Osteoblast (primary cell): ENCODE measurements around the gene CACNA1S. TPM values are rescaled to one million over a fixed set of nuclear protein-coding genes. Genes with fewer than 3 reads are reported as not detected.

Source experiments
- DNase-seq: peaks from one replicate; pipeline ENCODE4 v3.0.0; 2011; ENCODE audit warnings: low spot score, mixed read lengths; ENCODE audit not compliant: insufficient read length; ENCODE audit errors: missing footprints
- H2AFZ ChIP-seq: 2 replicates; pipeline ENCODE4 v1.6.0; 2011; ENCODE audit warnings: mild to moderate bottlenecking, low read length
- H3K27ac ChIP-seq: 2 replicates; pipeline ENCODE4 v1.5.1; 2011; ENCODE audit warnings: mild to moderate bottlenecking, low read depth, low read length, moderate library complexity
- H3K27me3 ChIP-seq: 2 replicates; pipeline ENCODE4 v1.6.0; 2012; ENCODE audit warnings: mild to moderate bottlenecking, control low read depth, inconsistent platforms, low read length, moderate library complexity; ENCODE audit not compliant: insufficient read depth
- H3K36me3 ChIP-seq: 2 replicates; pipeline ENCODE4 v1.5.1; 2011; ENCODE audit warnings: mild to moderate bottlenecking, low read length, control low read depth, moderate library complexity; ENCODE audit not compliant: insufficient read depth
- H3K4me1 ChIP-seq: 2 replicates; pipeline ENCODE4 v1.5.1; 2011; ENCODE audit warnings: mild to moderate bottlenecking, low read length, control low read depth, moderate library complexity; ENCODE audit not compliant: insufficient read depth
- H3K4me2 ChIP-seq: 2 replicates; pipeline ENCODE4 v1.6.0; 2011; ENCODE audit warnings: mild to moderate bottlenecking, low read length; ENCODE audit not compliant: insufficient read depth
- H3K4me3 ChIP-seq: fragments of 200-600 bp; sonication (generic); 3 replicates; pipeline ENCODE4 v1.5.1; 2012; ENCODE audit warnings: mild to moderate bottlenecking, low read length, inconsistent platforms; ENCODE audit not compliant: insufficient read depth
- H3K79me2 ChIP-seq: 2 replicates; pipeline ENCODE4 v1.6.0; 2012; ENCODE audit warnings: mild to moderate bottlenecking, low read length, control low read depth, inconsistent platforms; ENCODE audit not compliant: insufficient read depth
- H3K9me3 ChIP-seq: 2 replicates; pipeline ENCODE4 v1.5.1; 2011; ENCODE audit warnings: low read depth, low read length, control low read depth
- H4K20me1 ChIP-seq: 2 replicates; pipeline ENCODE4 v1.6.0; 2012; ENCODE audit warnings: mild to moderate bottlenecking, low read length, control low read depth; ENCODE audit not compliant: insufficient read depth
- total RNA-seq: library from RNA; depleted of rRNA; stranded (reverse); fragments of >200 nt; gene quantifications from 2 replicates; pipeline ENCODE4 v1.2.3, GENCODE V29; 2012
- TF ChIP-seq, protein P1 (sequence below): IDR thresholded peaks from 2 replicates; pipeline ENCODE4 v1.5.1; 2011; ENCODE audit warnings: mild to moderate bottlenecking, low read depth, low read length, moderate library complexity; ENCODE audit errors: extremely low read depth

Gene CACNA1S
- total RNA-seq, 1 donor = not detected

DNA sequence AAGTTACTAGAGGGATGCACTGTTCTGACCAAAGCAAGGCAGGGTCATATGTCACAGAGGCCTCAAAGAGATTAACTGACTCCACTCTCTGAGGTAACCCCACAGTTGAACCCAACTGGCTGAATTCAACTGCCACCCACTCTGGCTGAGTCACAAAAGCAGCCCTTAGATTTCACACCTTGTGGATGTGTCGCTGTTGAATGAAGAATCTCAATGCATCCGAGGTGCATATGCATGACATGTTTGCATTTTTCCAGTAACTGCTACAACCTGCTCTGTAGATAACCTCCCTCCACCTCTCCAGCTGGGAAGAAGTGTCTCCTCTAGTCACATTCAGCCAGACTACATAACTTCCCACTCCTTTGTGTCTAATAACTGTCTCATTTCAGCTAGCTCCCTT, 60.8 kb downstream of the CACNA1S start:
- Histone ChIP-seq H3K27me3 (peaks cover 56% of the 10 kb centered on the region), H3K36me3 (no peaks in the 10 kb centered on the region), H3K79me2 (no peaks in the 10 kb centered on the region), H4K20me1 (no peaks in the 10 kb centered on the region), H3K4me3 (no peak overlapping the region), H3K4me2 (no peak overlapping the region), H2AFZ (no peak overlapping the region), H3K4me1 (peaks cover 7% of the 10 kb centered on the region), H3K27ac (no peak overlapping the region), H3K9me3 (no peaks in the 10 kb centered on the region)
- TF ChIP-seq, protein P1, sequence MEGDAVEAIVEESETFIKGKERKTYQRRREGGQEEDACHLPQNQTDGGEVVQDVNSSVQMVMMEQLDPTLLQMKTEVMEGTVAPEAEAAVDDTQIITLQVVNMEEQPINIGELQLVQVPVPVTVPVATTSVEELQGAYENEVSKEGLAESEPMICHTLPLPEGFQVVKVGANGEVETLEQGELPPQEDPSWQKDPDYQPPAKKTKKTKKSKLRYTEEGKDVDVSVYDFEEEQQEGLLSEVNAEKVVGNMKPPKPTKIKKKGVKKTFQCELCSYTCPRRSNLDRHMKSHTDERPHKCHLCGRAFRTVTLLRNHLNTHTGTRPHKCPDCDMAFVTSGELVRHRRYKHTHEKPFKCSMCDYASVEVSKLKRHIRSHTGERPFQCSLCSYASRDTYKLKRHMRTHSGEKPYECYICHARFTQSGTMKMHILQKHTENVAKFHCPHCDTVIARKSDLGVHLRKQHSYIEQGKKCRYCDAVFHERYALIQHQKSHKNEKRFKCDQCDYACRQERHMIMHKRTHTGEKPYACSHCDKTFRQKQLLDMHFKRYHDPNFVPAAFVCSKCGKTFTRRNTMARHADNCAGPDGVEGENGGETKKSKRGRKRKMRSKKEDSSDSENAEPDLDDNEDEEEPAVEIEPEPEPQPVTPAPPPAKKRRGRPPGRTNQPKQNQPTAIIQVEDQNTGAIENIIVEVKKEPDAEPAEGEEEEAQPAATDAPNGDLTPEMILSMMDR = no peak
- DNase-seq = peak; percentile 9

- Histone ChIP-seq H3K9me3 (no peaks in the 10 kb centered on the region), H3K4me2 (no peak overlapping the region), H3K36me3 (no peaks in the 10 kb centered on the region), H2AFZ (no peak overlapping the region), H3K4me1 (peaks cover 7% of the 10 kb centered on the region), H3K79me2 (no peaks in the 10 kb centered on the region), H3K4me3 (no peak overlapping the region), H3K27me3 (peaks cover 52% of the 10 kb centered on the region), H3K27ac (no peak overlapping the region), H4K20me1 (no peaks in the 10 kb centered on the region)
- TF ChIP-seq, protein P1 = no peak
- DNase-seq = peak; percentile 87
Measured at GRCh38 chr1:201050515-201051277, 61.5 kb downstream of the CACNA1S start.

DNA sequence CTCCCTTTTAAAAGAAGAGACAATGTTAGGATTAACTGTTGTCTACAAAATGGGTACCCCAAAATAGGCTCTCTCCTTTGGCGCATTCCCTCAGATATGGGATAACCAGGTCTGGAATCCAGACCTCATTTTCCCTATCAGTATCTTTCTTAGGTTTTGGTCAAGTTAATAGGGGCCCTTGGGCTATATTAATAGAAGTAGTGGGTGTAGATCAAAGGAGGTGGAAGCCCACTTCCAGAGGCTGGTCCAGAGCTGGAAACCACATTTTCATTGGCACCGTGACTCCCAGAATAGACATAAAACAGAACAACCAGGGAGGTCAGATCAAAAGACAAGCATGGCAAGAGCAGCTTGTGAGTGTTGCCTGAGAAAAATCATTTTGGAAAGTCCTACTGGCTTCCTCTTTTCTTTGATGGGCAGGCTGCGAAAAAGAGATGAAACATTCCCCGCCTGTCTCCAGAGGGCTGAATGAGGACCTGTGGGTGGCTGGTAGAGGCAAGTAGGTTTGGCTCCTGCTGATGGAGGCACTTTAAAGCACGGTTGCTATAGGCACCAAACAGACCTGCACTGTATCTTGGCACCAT, 62.9 kb downstream of the CACNA1S start:
- TF ChIP-seq, protein P1 = no peak
- Histone ChIP-seq H2AFZ (no peak overlapping the region), H3K4me3 (no peak overlapping the region), H3K36me3 (no peaks in the 10 kb centered on the region), H3K4me1 (peaks cover 7% of the 10 kb centered on the region), H4K20me1 (no peaks in the 10 kb centered on the region), H3K27ac (no peak overlapping the region), H3K9me3 (no peaks in the 10 kb centered on the region), H3K27me3 (peaks cover 41% of the 10 kb centered on the region), H3K4me2 (no peak overlapping the region), H3K79me2 (no peaks in the 10 kb centered on the region)
- peak; percentile 38 for DNase-seq

GRCh38 chr1:201048521-201048920, 63.7 kb downstream of the CACNA1S start:
- H4K20me1 ChIP-seq = no peaks in the 10 kb centered on the region
- H3K4me3 ChIP-seq = no peak overlapping the region
- H3K4me2 ChIP-seq = no peak overlapping the region
- peaks cover 7% of the 10 kb centered on the region for H3K4me1 ChIP-seq
- TF ChIP-seq, protein P1 = no peak
- H3K79me2 ChIP-seq = no peaks in the 10 kb centered on the region
- no peak overlapping the region for H2AFZ ChIP-seq
- no peaks in the 10 kb centered on the region for H3K9me3 ChIP-seq
- no peak for DNase-seq
- H3K36me3 ChIP-seq = no peaks in the 10 kb centered on the region
- H3K27ac ChIP-seq = no peak overlapping the region
- peaks cover 33% of the 10 kb centered on the region for H3K27me3 ChIP-seq
